Kidney (tissue), 14 donors: Measurements from ENCODE around the gene TCF3. TPM values are rescaled to one million over a fixed set of nuclear protein-coding genes. Genes with fewer than 3 reads are reported as not detected.
A peak's percentile ranks its signal among the peaks of the same experiment; 100 is the strongest.

ENCODE experiments used
- DNase-seq, 5 donors: peaks; one replicate each; pipeline ENCODE4 v3.0.0-alpha.2; 2013 to 2020
- FAIRE-seq: peaks from 2 replicates; lab custom pipeline; 2012; peaks lifted over from hg19 to GRCh38; lab: Jason Lieb, UNC
- H3K27ac ChIP-seq, 2 donors: one replicate each; pipeline ENCODE4 v1.7.0; 2013; ENCODE audit warnings: low read depth in 2 of 2, low read length in 2 of 2, inconsistent platforms in 1 of 2
- H3K27me3 ChIP-seq: one replicate; pipeline ENCODE4 v1.7.1; 2013; ENCODE audit warnings: low read length, inconsistent platforms; ENCODE audit not compliant: control insufficient read depth, insufficient read depth
- H3K36me3 ChIP-seq, 3 donors: one replicate each; pipeline versions ENCODE4 v1.7.0 to v1.7.1; 2013; ENCODE audit warnings: low read length in 3 of 3, control low read depth in 1 of 3, inconsistent platforms in 1 of 3; ENCODE audit not compliant: insufficient read depth in 3 of 3, control insufficient read depth in 2 of 3
- H3K4me1 ChIP-seq, 3 donors: one replicate each; pipeline versions ENCODE4 v1.7.0 to v1.7.1; 2013; ENCODE audit warnings: low read length in 3 of 3, inconsistent platforms in 1 of 3, low read depth in 1 of 3; ENCODE audit not compliant: control insufficient read depth in 2 of 3, insufficient read depth in 2 of 3
- H3K4me3 ChIP-seq, 3 donors: one replicate each; pipeline versions ENCODE4 v1.7.0 to v1.8.1; 2013; ENCODE audit warnings: low read length in 3 of 3, control low read depth in 1 of 3, inconsistent platforms in 1 of 3
- H3K9ac ChIP-seq, 3 donors: one replicate each; pipeline versions ENCODE4 v1.7.0 to v1.7.1; 2013; ENCODE audit warnings: low read length in 3 of 3, control low read depth in 1 of 3, inconsistent platforms in 1 of 3
- H3K9me3 ChIP-seq, 3 donors: one replicate each; pipeline versions ENCODE4 v1.7.0 to v1.7.1; 2013; ENCODE audit warnings: low read length in 3 of 3, control low read depth in 1 of 3, inconsistent platforms in 1 of 3; ENCODE audit not compliant: control insufficient read depth in 2 of 3, insufficient read depth in 1 of 3
- CTCF ChIP-seq: IDR thresholded peaks from 3 replicates; pipeline ENCODE4 v1.5.1; 2012; ENCODE audit warnings: mild to moderate bottlenecking, moderate library complexity, borderline replicate concordance; ENCODE audit not compliant: insufficient read depth; ENCODE audit errors: extremely low read depth
- intact Hi-C: fragments of 100-400 bp; cut with DNase I; formaldehyde crosslinking; loops from one replicate; pipeline ENCODE4 v1.11.1; 2022
- polyA plus RNA-seq: library from polyadenylated mRNA; stranded (reverse); fragments of 350-450 nt; fragmentation: Illumina TruSeq; extraction: RNeasy Lipid Tissue Mini Kit (QIAGEN cat#74804); gene quantifications from one replicate; pipeline ENCODE4 v1.2.3, GENCODE V29; 2014; ENCODE audit warnings: low read depth, low replicate concordance; ENCODE audit not compliant: insufficient read depth
- total RNA-seq: library from RNA; stranded (reverse); fragmentation: NEBNext Ultra II Directional; extraction: Animal tissue kit (Norgen Biotek cat#: 25700); gene quantifications from one replicate; pipeline ENCODE4 v1.2.1, GENCODE V29; 2021
- donor health status: control.
- donor health status: control.
- donor health status: control.
- donor health status: control.
- donor health status: control.
- donor health status: DM: yes; HTN: yes; CAD: no.
- donor health status: Normal renal cell carcinoma (clear cell type).

The TCF3 gene
- total and polyA plus RNA-seq, 2 donors from 2014 or later = 20.3 to 50.2 TPM

GRCh38 chr19:1648920-1649541, 3.4 kb downstream of the TCF3 start:
- no peaks in the 10 kb centered on the region for H3K27me3 ChIP-seq
- H3K4me3 ChIP-seq = no peak overlapping the region
- DNase-seq = peak in 2 of 5 donors; percentile 50 to 71
- no peak overlapping the region for H3K27ac ChIP-seq
- intact Hi-C loops = no loop called here
- H3K4me1 ChIP-seq = peaks cover 0 to 11% (median 6%) of the 10 kb centered on the region in 3 donors
- H3K9ac ChIP-seq = no peak overlapping the region
- no peak for FAIRE-seq
- H3K36me3 ChIP-seq = no peaks in the 10 kb centered on the region
- TF ChIP-seq CTCF = no peak
- no peaks in the 10 kb centered on the region for H3K9me3 ChIP-seq

GRCh38 chr19:1648459-1648849, 4.0 kb downstream of the TCF3 start:
- Histone ChIP-seq H3K36me3 (no peaks in the 10 kb centered on the region), H3K4me1 (peaks cover 0 to 11% (median 6%) of the 10 kb centered on the region in 3 donors), H3K9me3 (no peaks in the 10 kb centered on the region), H3K9ac (no peak overlapping the region), H3K27me3 (no peaks in the 10 kb centered on the region), H3K27ac (no peak overlapping the region), H3K4me3 (no peak overlapping the region)
- DNase-seq (peak in 1 of 5 donors; percentile 41), FAIRE-seq (no peak)
- intact Hi-C loops = no loop called here
- TF ChIP-seq CTCF = no peak

- no peaks in the 10 kb centered on the region for H3K36me3 ChIP-seq
- H3K4me1 ChIP-seq = peaks cover 0 to 11% (median 6%) of the 10 kb centered on the region in 3 donors
- intact Hi-C loops = no loop called here
- FAIRE-seq (no peak), DNase-seq (peak in 2 of 5 donors; percentile 42 to 68)
- no peak overlapping the region for H3K9ac ChIP-seq
- no peak overlapping the region for H3K4me3 ChIP-seq
- H3K27me3 ChIP-seq = no peaks in the 10 kb centered on the region
- H3K27ac ChIP-seq = no peak overlapping the region
- no peaks in the 10 kb centered on the region for H3K9me3 ChIP-seq
- no peak for TF ChIP-seq CTCF
Measured at GRCh38 chr19:1647501-1648458, 4.6 kb downstream of the TCF3 start.
